Gastrocnemius medialis (tissue), 4 donors: ENCODE results near the gene TECPR2.

Experiments
- POLR2A ChIP-seq, 2 donors: fragments of 450-650 bp; IDR thresholded peaks; one replicate each; pipeline ENCODE4 v1.6.1; 2017; ENCODE audit warnings: antibody characterized with exemption in 2 of 2, mild to moderate bottlenecking in 2 of 2, moderate library complexity in 2 of 2
- TF ChIP-seq, protein P1 (sequence below), 5 experiments: fragments of 450-650 bp in 3 of 5; fragments of 200-600 bp in 2 of 5; sonication (generic) in 2 of 5; IDR thresholded peaks in 4 of 5; conservative IDR thresholded peaks in 1 of 5; 1 replicate in 4 of 5; 2 replicates in 1 of 5; pipeline ENCODE4 v1.5.1; 2016 to 2019; ENCODE audit warnings: antibody characterized with exemption in 5 of 5, mild to moderate bottlenecking in 3 of 5, moderate library complexity in 3 of 5

DNA sequence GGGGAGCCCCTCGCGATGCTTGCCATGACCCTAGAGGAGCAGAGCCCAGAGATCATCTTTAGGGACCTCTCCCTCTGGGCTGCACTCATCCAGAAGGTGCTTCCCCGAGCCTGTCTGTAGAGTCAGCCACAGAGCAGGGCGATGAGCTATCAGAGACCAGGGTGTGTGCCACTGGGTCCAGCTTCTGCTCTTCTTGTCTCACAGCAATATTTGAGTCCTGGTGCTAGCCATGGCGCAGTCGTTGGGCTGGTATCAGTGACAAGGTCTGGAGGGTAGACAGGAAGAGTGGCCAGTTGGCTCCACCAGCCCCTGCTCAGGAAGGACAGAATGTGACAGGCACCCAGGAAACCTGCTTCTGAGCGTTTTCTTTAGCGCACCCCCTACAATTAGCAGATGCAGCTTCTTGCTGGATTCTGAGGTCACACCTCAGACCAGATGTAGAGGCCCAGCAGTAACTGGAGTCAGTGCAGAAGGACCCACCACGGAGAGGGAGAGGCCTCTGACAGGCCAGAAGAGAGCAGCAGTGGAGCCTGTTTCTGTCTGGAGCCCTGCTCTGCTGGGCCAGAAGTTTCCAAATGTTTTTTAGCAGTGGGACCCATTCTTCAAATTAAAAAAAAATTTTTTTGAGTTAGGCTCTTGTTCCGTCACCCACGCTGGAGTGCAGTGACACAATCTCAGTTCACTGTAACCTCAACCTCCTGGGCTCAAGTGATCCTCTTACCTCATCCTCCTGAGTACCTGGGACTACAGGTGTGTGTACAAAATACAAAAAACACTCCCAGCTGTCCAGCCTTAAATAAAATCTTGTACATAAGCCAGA lies 123.2 kb downstream of the TECPR2 start:
- TF ChIP-seq, protein P1, sequence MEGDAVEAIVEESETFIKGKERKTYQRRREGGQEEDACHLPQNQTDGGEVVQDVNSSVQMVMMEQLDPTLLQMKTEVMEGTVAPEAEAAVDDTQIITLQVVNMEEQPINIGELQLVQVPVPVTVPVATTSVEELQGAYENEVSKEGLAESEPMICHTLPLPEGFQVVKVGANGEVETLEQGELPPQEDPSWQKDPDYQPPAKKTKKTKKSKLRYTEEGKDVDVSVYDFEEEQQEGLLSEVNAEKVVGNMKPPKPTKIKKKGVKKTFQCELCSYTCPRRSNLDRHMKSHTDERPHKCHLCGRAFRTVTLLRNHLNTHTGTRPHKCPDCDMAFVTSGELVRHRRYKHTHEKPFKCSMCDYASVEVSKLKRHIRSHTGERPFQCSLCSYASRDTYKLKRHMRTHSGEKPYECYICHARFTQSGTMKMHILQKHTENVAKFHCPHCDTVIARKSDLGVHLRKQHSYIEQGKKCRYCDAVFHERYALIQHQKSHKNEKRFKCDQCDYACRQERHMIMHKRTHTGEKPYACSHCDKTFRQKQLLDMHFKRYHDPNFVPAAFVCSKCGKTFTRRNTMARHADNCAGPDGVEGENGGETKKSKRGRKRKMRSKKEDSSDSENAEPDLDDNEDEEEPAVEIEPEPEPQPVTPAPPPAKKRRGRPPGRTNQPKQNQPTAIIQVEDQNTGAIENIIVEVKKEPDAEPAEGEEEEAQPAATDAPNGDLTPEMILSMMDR (IDR thresholded peaks at IDR 0.05 in 4 of 5, conservative IDR thresholded peaks at IDR 0.05 in 1 of 5): no peak
- no peak for TF ChIP-seq POLR2A (IDR thresholded peaks at IDR 0.05)
